AG04450 (cell line): ENCODE data around the gene ITPR1. TPM values are rescaled to one million over a fixed set of nuclear protein-coding genes. Genes with fewer than 3 reads are reported as not detected.

Experiments used
- CTCF ChIA-PET: fragments of 300-600, 350-600 bp; formaldehyde crosslinking; extraction: SDS; loops from one replicate; lab custom pipeline; 2022; ENCODE audit warnings: antibody characterized with exemption, inconsistent platforms; lab: Charles Lee
- POLR2A ChIA-PET: fragments of 350-600 bp; formaldehyde crosslinking; extraction: SDS; loops from one replicate; lab custom pipeline; 2021; ENCODE audit warnings: antibody characterized with exemption, inconsistent platforms; lab: Yijun Ruan, JAX
- DNase-seq: peaks from one replicate; pipeline ENCODE4 v3.0.0-alpha.2; 2011; ENCODE audit warnings: low read depth, low spot score
- H3K27ac ChIP-seq: one replicate; pipeline ENCODE4 v1.5.1; 2012; ENCODE audit warnings: low read depth, low read length, control low read depth
- H3K27me3 ChIP-seq: one replicate; pipeline ENCODE4 v1.6.0; 2012; ENCODE audit warnings: low read length; ENCODE audit not compliant: control insufficient read depth, insufficient read depth
- H3K4me3 ChIP-seq: 2 replicates; pipeline ENCODE4 v1.5.1; 2011; ENCODE audit warnings: mild to moderate bottlenecking, low read depth, low read length, control low read depth
- H3K9me3 ChIP-seq: 2 replicates; pipeline ENCODE4 v1.5.1; 2012; ENCODE audit warnings: low read length; ENCODE audit not compliant: control insufficient read depth, insufficient read depth
- polyA plus RNA-seq: library from polyadenylated mRNA; depleted of rRNA; stranded (reverse); fragments of >200 nt; gene quantifications from 2 replicates; pipeline ENCODE4 v1.2.3, GENCODE V29; 2011
- TF ChIP-seq, protein P1 (sequence below): IDR thresholded peaks from 2 replicates; pipeline ENCODE4 v1.5.1; 2011; ENCODE audit warnings: low read depth, low read length, control low read depth, inconsistent platforms

Gene ITPR1
- polyA plus RNA-seq, 1 experiment, result 7.4 TPM

- CTCF ChIA-PET, result no interaction called here
- H3K9me3 ChIP-seq, result no peaks in the 10 kb centered on the region
- POLR2A ChIA-PET, result no interaction called here
- TF ChIP-seq, protein P1, sequence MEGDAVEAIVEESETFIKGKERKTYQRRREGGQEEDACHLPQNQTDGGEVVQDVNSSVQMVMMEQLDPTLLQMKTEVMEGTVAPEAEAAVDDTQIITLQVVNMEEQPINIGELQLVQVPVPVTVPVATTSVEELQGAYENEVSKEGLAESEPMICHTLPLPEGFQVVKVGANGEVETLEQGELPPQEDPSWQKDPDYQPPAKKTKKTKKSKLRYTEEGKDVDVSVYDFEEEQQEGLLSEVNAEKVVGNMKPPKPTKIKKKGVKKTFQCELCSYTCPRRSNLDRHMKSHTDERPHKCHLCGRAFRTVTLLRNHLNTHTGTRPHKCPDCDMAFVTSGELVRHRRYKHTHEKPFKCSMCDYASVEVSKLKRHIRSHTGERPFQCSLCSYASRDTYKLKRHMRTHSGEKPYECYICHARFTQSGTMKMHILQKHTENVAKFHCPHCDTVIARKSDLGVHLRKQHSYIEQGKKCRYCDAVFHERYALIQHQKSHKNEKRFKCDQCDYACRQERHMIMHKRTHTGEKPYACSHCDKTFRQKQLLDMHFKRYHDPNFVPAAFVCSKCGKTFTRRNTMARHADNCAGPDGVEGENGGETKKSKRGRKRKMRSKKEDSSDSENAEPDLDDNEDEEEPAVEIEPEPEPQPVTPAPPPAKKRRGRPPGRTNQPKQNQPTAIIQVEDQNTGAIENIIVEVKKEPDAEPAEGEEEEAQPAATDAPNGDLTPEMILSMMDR, result no peak
- no peak overlapping the region for H3K27ac ChIP-seq
- DNase-seq, result no peak
- no peak overlapping the region for H3K4me3 ChIP-seq
- H3K27me3 ChIP-seq, result no peaks in the 10 kb centered on the region
These were observed 75.7 kb downstream of the ITPR1 start for GRCh38 chr3:4568841-4569240.

DNA sequence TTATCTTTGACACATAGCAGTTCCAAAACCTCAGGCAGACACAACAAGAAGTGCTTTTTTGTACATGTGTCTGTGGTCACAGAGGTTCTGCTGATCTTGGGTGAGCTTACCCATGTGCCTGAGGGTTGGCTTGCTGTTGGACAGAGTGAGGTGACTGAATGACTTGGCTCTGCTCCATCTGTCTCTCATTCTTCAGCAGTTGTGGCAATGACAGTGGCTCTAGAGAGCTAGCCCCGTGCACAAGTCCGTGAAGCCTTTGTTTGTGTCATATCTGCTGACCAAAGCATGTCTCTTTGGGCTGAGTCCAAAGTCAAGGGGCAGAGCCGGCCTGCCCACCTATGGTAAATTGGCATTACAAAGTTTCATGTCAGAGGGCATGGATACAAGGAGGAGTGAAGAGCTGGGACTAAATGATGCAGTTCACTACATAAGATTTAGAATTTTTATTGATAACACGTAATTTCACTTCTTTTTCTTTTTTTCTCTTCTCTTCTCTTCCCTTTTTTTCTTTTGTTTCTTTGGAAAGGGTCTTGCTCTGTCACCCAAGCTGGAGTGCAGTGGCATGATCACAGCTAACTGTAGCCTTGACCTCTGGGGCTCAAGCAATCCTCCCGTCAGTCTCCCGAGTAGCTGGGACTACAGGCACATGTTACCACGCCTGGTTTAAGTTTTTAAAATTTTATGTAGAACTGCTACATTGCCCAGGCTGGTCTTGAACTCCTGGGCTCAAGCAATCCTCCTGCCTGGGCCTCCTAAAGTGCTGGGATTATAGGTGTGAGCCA is 77.9 kb downstream of the ITPR1 start:
- TF ChIP-seq, protein P1, result no peak
- Histone ChIP-seq H3K4me3 (no peak overlapping the region), H3K9me3 (no peaks in the 10 kb centered on the region), H3K27me3 (no peaks in the 10 kb centered on the region), H3K27ac (no peak overlapping the region)
- no peak for DNase-seq
- ChIA-PET CTCF (interaction anchor here (0.8 to 1.3 kb wide), 3 partner anchors 210 to 256 kb away, joined by 3 read pairs; no protein-coding TSS in a partner anchor), POLR2A (no interaction called here)

DNA sequence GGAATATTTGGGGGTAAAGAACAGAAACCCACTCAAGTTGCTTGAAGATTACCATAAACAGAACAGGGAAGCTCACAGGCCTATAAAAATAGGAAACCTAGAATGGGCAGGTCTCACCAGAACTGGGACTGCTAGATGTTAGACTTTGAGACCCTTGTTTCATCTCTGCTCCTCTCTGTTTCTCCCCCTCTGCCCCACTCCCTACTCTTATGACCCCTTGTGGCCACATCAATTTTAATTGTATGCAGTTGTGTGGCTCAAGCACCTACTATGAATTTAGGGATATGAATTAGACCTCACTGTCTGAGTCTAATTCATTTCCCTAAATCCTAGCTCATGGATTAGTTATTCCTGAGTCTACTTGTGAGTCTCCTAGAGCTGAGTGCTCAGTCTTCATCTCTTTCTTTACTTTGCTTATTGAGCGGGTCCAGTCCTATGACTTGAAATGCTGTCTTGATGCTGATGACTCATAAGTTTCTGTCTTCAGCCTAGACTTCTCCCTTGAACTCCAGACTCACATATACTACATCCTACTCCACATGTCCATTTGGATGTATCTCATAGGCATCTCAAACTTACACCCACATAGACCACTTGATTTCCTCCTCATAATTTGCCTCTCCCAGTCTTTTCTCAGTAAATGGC is 78.7 kb downstream of the ITPR1 start:
- TF ChIP-seq, protein P1, result no peak
- DNase-seq, result no peak

DNA sequence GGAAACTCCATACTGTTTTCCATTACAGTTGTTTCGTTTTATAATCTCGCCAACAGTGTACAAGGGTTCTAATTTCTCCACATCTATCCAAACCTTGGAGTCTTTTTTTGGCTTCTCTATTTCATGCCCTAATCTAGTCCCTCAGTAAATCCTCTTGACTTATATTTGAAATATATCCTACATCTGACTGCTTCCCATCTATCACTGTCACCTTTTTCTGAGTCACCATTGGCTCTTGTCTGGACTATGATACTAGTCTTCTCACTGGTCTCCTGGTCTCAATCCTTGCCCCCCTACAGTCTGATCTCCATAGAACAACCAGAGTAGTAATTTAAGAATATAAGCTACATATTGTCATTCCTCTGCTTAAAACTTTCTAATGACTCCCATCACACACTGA is 80.0 kb downstream of the ITPR1 start:
- Histone ChIP-seq H3K27me3 (no peaks in the 10 kb centered on the region), H3K9me3 (no peaks in the 10 kb centered on the region), H3K27ac (no peak overlapping the region), H3K4me3 (no peak overlapping the region)
- TF ChIP-seq, protein P1, result no peak
- CTCF ChIA-PET, result interaction anchor here (1.0 to 1.4 kb wide), 2 partner anchors 11 to 60 kb away, joined by 3 to 4 read pairs; no protein-coding TSS in a partner anchor
- POLR2A ChIA-PET, result no interaction called here
- no peak for DNase-seq

More for the DNA sequence above, 78.7 kb downstream of the ITPR1 start:
- no peaks in the 10 kb centered on the region for H3K27me3 ChIP-seq
- no peak overlapping the region for H3K27ac ChIP-seq
- CTCF ChIA-PET, result interaction anchor here (0.9 to 1.3 kb wide), 2 partner anchors 210 to 257 kb away, joined by 3 read pairs; no protein-coding TSS in a partner anchor
- no peak overlapping the region for H3K4me3 ChIP-seq
- H3K9me3 ChIP-seq, result no peaks in the 10 kb centered on the region
- POLR2A ChIA-PET, result no interaction called here
